Large intestine (tissue), 1 donor: ENCODE measurements around the gene ELFN2. TPM values are rescaled to one million over a fixed set of nuclear protein-coding genes. Genes with fewer than 3 reads are reported as not detected.

ENCODE experiments used
- polyA plus RNA-seq: library from polyadenylated mRNA; unstranded; fragments of 120-200 nt; gene quantifications from one replicate; pipeline ENCODE4 v1.2.1, GENCODE V29; 2013

ELFN2 gene
- polyA plus RNA-seq, 1 donor, result 0.27 TPM

Other genes starting within 250 kb of the ELFN2 start
- gene C1QTNF6, start 239.2 kb downstream of the ELFN2 start, polyA plus RNA-seq, result 18.6 TPM
- gene SSTR3, start 215.0 kb downstream of the ELFN2 start, polyA plus RNA-seq, result 0.54 TPM
- gene RAC2, start 183.2 kb downstream of the ELFN2 start, polyA plus RNA-seq, result 22.6 TPM
- gene CYTH4, start 145.0 kb downstream of the ELFN2 start, polyA plus RNA-seq, result 4.3 TPM
- gene MFNG, start 58.9 kb upstream of the ELFN2 start, polyA plus RNA-seq, result 9.1 TPM
- 36.0 TPM for gene CARD10, start 91.9 kb upstream of the ELFN2 start, polyA plus RNA-seq
- 50.3 TPM for gene CDC42EP1, start 133.0 kb upstream of the ELFN2 start, polyA plus RNA-seq
- 308 TPM for gene LGALS2, start 152.6 kb upstream of the ELFN2 start, polyA plus RNA-seq
- 49.7 TPM for gene GGA1, start 181.4 kb upstream of the ELFN2 start, polyA plus RNA-seq
- gene SH3BP1, start 212.2 kb upstream of the ELFN2 start, polyA plus RNA-seq, result 59.4 TPM
- gene PDXP, start 231.2 kb upstream of the ELFN2 start, polyA plus RNA-seq, result 24.7 TPM
- 644 TPM for gene LGALS1, start 248.2 kb upstream of the ELFN2 start, polyA plus RNA-seq